GM18505 (cell line): Measurements from ENCODE around the gene ATG16L2.
A peak's percentile ranks its signal among the peaks of the same experiment; 100 is the strongest.

Experiments
- ATAC-seq: cut with Tn5 transposase; IDR thresholded peaks from one replicate; pipeline ENCODE4 v1.9.1; 2021; ENCODE audit not compliant: unreplicated experiment
- POLR2A ChIP-seq: IDR thresholded peaks from 4 replicates; pipeline ENCODE4 v1.6.1; 2011; ENCODE audit warnings: borderline replicate concordance; ENCODE audit not compliant: insufficient read depth, insufficient read length; ENCODE audit errors: extremely low read depth

The ATG16L2 gene

GRCh38 chr11:72828692-72829101 is 14.5 kb downstream of the ATG16L2 start:
- no peak for TF ChIP-seq POLR2A
- no peak for ATAC-seq

GRCh38 chr11:72829178-72829577 is 15.0 kb downstream of the ATG16L2 start:
- no peak for ATAC-seq
- no peak for TF ChIP-seq POLR2A

GRCh38 chr11:72829884-72830533 is 15.8 kb downstream of the ATG16L2 start:
- no peak for ATAC-seq
- TF ChIP-seq POLR2A = peak; percentile 53

- TF ChIP-seq POLR2A = peak; percentile 41
- ATAC-seq = no peak
Measured at GRCh38 chr11:72831521-72832300, 17.5 kb downstream of the ATG16L2 start.

GRCh38 chr11:72832301-72833082 is 18.3 kb downstream of the ATG16L2 start:
- TF ChIP-seq POLR2A = peak; percentile 35
- no peak for ATAC-seq

GRCh38 chr11:72833083-72833733 is 19.0 kb downstream of the ATG16L2 start:
- peak; percentile 18 for TF ChIP-seq POLR2A
- no peak for ATAC-seq

- no peak for TF ChIP-seq POLR2A
- no peak for ATAC-seq
Measured at GRCh38 chr11:72833811-72834493, 19.7 kb downstream of the ATG16L2 start.

GRCh38 chr11:72834905-72835304 is 20.7 kb downstream of the ATG16L2 start:
- TF ChIP-seq POLR2A = no peak
- ATAC-seq = no peak

- ATAC-seq = no peak
- no peak for TF ChIP-seq POLR2A
Measured at GRCh38 chr11:72836111-72836510, 21.9 kb downstream of the ATG16L2 start.

GRCh38 chr11:72838691-72839305 is 24.6 kb downstream of the ATG16L2 start:
- no peak for TF ChIP-seq POLR2A
- no peak for ATAC-seq

GRCh38 chr11:72840780-72841179 is 26.6 kb downstream of the ATG16L2 start:
- no peak for TF ChIP-seq POLR2A
- ATAC-seq = no peak

- TF ChIP-seq POLR2A = no peak
- ATAC-seq = no peak
Measured at GRCh38 chr11:72841397-72841796, 27.2 kb downstream of the ATG16L2 start.
